GM23338 (cell line): ENCODE results near the gene PLA2R1. TPM values are rescaled to one million over a fixed set of nuclear protein-coding genes. Genes with fewer than 3 reads are reported as not detected.

Experiments
- ATAC-seq: fragments of 200-7000 bp; cut with Tn5 transposase; 3 replicates; pipeline ENCODE4 v1.9.1; 2020
- DNase-seq: peaks from one replicate; pipeline ENCODE4 v3.0.0-alpha.2; 2015; ENCODE audit warnings: low spot score
- H2AFZ ChIP-seq: fragments of 200-600 bp; sonication (generic); 2 replicates; pipeline ENCODE4 v1.8.0; 2016; ENCODE audit warnings: antibody characterized with exemption, mild to moderate bottlenecking, moderate library complexity
- H3F3A ChIP-seq: fragments of 200-600 bp; sonication (generic); replicated peaks from 2 replicates; pipeline ENCODE4 v1.8.0; 2017; ENCODE audit warnings: antibody characterized with exemption, mixed run types, low read depth
- H3K27ac ChIP-seq: fragments of 200-600 bp; sonication (generic); 2 replicates; pipeline ENCODE4 v1.6.1; 2016; ENCODE audit warnings: low read depth
- H3K27me3 ChIP-seq: fragments of 200-600 bp; sonication (generic); 2 replicates; pipeline ENCODE4 v1.8.0; 2016; ENCODE audit warnings: mild to moderate bottlenecking, mixed run types, moderate library complexity; ENCODE audit not compliant: insufficient read depth
- H3K36me3 ChIP-seq: fragments of 200-600 bp; sonication (generic); 2 replicates; pipeline ENCODE4 v1.8.0; 2016; ENCODE audit warnings: mild to moderate bottlenecking; ENCODE audit not compliant: insufficient read depth
- H3K4me1 ChIP-seq: fragments of 200-600 bp; sonication (generic); 2 replicates; pipeline ENCODE4 v1.8.0; 2016; ENCODE audit warnings: mild to moderate bottlenecking, moderate library complexity; ENCODE audit not compliant: insufficient read depth
- H3K4me2 ChIP-seq: fragments of 200-600 bp; sonication (generic); 2 replicates; pipeline ENCODE4 v1.7.1; 2017; ENCODE audit warnings: mixed run types
- H3K4me3 ChIP-seq: fragments of 200-600 bp; sonication (generic); 2 replicates; pipeline ENCODE4 v1.6.1; 2016; ENCODE audit warnings: mixed run types
- H3K79me2 ChIP-seq: fragments of 200-600 bp; sonication (generic); replicated peaks from 2 replicates; pipeline ENCODE4 v1.8.0; 2017; ENCODE audit warnings: mild to moderate bottlenecking; ENCODE audit not compliant: insufficient read depth
- H3K9me2 ChIP-seq: fragments of 200-600 bp; sonication (generic); 2 replicates; pipeline ENCODE4 v1.8.0; 2017; ENCODE audit not compliant: insufficient read depth
- H4K20me1 ChIP-seq: fragments of 200-600 bp; sonication (generic); replicated peaks from 2 replicates; pipeline ENCODE4 v1.8.0; 2017; ENCODE audit warnings: mild to moderate bottlenecking; ENCODE audit not compliant: insufficient read depth
- H3K27ac Mint-ChIP-seq: 2 replicates; pipeline ENCODE4 v1.8.0; 2020; ENCODE audit warnings: inconsistent platforms, mild to moderate bottlenecking, moderate library complexity, mixed read lengths
- H3K27me3 Mint-ChIP-seq: 3 replicates; pipeline ENCODE4 v1.8.0; 2022; ENCODE audit warnings: low read depth, mild to moderate bottlenecking, moderate library complexity, mixed read lengths, inconsistent platforms; ENCODE audit not compliant: insufficient read depth, poor library complexity
- H3K36me3 Mint-ChIP-seq: 3 replicates; pipeline ENCODE4 v1.8.0; 2021; ENCODE audit warnings: low read depth, mild to moderate bottlenecking, inconsistent platforms, moderate library complexity, mixed read lengths
- H3K4me1 Mint-ChIP-seq: 3 replicates; pipeline ENCODE4 v1.8.0; 2020; ENCODE audit warnings: mild to moderate bottlenecking, inconsistent platforms, mixed read lengths
- H3K4me3 Mint-ChIP-seq: 3 replicates; pipeline ENCODE4 v1.8.0; 2021; ENCODE audit warnings: moderate library complexity, mild to moderate bottlenecking, inconsistent platforms, mixed read lengths
- H3K9me3 Mint-ChIP-seq: 3 replicates; pipeline ENCODE4 v1.8.0; 2020; ENCODE audit warnings: moderate library complexity, mild to moderate bottlenecking, inconsistent platforms, mixed read lengths
- JUNB ChIP-seq: IDR thresholded peaks from one replicate; pipeline ENCODE4 v1.6.1; 2016; ENCODE audit warnings: antibody characterized with exemption; ENCODE audit not compliant: unreplicated experiment
- NANOG ChIP-seq: IDR thresholded peaks from 2 replicates; pipeline ENCODE4 v1.6.1; 2016; ENCODE audit warnings: antibody characterized with exemption, borderline replicate concordance
- ZNF331 ChIP-seq: fragments of 250-450 bp; sonication (Bioruptor Pico); IDR thresholded peaks from 2 replicates; pipeline ENCODE4 v1.5.0; 2020; ENCODE audit warnings: low read depth, mild to moderate bottlenecking, moderate library complexity
- ZNF462 ChIP-seq: fragments of 250-450 bp; sonication (Bioruptor Pico); IDR thresholded peaks from 2 replicates; pipeline ENCODE4 v1.5.0; 2020; ENCODE audit warnings: mild to moderate bottlenecking, moderate library complexity
- polyA plus RNA-seq: library from polyadenylated mRNA; unstranded; fragments of >200 nt; fragmentation: Nextera tagmentation; extraction: Ambion mirVana; gene quantifications from 2 replicates; pipeline ENCODE4 v1.2.1, GENCODE V29; 2016
- total RNA-seq: library from RNA; depleted of rRNA; stranded (reverse); fragments of >200 nt; shearing (Covaris generic); gene quantifications from 2 replicates; pipeline ENCODE4 v1.2.3, GENCODE V29; 2014
- TF ChIP-seq, protein P1 (sequence below): IDR thresholded peaks from one replicate; pipeline ENCODE4 v1.6.1; 2018; ENCODE audit warnings: antibody characterized with exemption; ENCODE audit not compliant: unreplicated experiment
- TF ChIP-seq, protein P2 (sequence below), 2 experiments: fragments of 200-600 bp in 1 of 2; sonication (generic) in 1 of 2; conservative IDR thresholded peaks; 2 replicates each; pipeline versions ENCODE4 v1.5.1 to v1.6.1; 2016 to 2017; ENCODE audit warnings: antibody characterized with exemption in 2 of 2, low read depth in 2 of 2, mild to moderate bottlenecking in 2 of 2, moderate library complexity in 1 of 2

PLA2R1 gene
- total and polyA plus RNA-seq, 2 experiments from 2014 or later: 0.57 to 1.2 TPM

DNA sequence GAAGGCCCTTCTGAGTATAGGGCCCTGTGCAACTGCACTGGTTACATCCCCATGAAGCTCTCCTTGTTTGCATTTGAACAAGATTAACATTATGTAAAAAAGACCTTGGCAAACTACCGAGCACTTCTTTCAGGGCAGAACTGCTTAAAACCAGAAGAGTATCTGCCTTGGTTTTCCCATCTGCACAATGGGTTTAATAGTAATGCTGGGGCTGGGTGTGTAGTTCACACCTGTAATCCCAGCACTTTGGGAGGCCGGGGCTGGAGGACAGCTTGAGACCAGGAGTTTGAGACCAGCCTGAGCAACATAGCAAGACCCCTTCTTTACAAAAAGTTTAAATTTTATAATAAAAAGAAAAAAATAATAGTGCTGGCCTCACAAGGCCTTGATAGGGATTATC is 8.5 kb downstream of the PLA2R1 start:
- no peaks in the 10 kb centered on the region; the same call in 1 of the 2 replicates for H3K36me3 ChIP-seq
- H2AFZ ChIP-seq: no peak overlapping the region
- no peak for DNase-seq
- H3K79me2 ChIP-seq: no peaks in the 10 kb centered on the region
- no peaks in the 10 kb centered on the region for H3F3A ChIP-seq
- H3K27ac ChIP-seq: no peak overlapping the region
- no peak overlapping the region for H3K4me2 ChIP-seq
- H3K9me2 ChIP-seq: no peaks in the 10 kb centered on the region
- Mint-ChIP-seq H3K36me3 (peaks cover 3% of the 10 kb centered on the region; the same call in 1 of the 3 replicates), H3K9me3 (no peaks in the 10 kb centered on the region; the same call in 2 of the 3 replicates), H3K4me3 (no peak overlapping the region), H3K27ac (no peak overlapping the region), H3K4me1 (peaks cover 41% of the 10 kb centered on the region), H3K27me3 (peaks cover 3% of the 10 kb centered on the region)
- TF ChIP-seq NANOG: no peak
- TF ChIP-seq ZNF331: no peak
- TF ChIP-seq, protein P1, sequence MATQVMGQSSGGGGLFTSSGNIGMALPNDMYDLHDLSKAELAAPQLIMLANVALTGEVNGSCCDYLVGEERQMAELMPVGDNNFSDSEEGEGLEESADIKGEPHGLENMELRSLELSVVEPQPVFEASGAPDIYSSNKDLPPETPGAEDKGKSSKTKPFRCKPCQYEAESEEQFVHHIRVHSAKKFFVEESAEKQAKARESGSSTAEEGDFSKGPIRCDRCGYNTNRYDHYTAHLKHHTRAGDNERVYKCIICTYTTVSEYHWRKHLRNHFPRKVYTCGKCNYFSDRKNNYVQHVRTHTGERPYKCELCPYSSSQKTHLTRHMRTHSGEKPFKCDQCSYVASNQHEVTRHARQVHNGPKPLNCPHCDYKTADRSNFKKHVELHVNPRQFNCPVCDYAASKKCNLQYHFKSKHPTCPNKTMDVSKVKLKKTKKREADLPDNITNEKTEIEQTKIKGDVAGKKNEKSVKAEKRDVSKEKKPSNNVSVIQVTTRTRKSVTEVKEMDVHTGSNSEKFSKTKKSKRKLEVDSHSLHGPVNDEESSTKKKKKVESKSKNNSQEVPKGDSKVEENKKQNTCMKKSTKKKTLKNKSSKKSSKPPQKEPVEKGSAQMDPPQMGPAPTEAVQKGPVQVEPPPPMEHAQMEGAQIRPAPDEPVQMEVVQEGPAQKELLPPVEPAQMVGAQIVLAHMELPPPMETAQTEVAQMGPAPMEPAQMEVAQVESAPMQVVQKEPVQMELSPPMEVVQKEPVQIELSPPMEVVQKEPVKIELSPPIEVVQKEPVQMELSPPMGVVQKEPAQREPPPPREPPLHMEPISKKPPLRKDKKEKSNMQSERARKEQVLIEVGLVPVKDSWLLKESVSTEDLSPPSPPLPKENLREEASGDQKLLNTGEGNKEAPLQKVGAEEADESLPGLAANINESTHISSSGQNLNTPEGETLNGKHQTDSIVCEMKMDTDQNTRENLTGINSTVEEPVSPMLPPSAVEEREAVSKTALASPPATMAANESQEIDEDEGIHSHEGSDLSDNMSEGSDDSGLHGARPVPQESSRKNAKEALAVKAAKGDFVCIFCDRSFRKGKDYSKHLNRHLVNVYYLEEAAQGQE: no peak
- TF ChIP-seq, protein P2, sequence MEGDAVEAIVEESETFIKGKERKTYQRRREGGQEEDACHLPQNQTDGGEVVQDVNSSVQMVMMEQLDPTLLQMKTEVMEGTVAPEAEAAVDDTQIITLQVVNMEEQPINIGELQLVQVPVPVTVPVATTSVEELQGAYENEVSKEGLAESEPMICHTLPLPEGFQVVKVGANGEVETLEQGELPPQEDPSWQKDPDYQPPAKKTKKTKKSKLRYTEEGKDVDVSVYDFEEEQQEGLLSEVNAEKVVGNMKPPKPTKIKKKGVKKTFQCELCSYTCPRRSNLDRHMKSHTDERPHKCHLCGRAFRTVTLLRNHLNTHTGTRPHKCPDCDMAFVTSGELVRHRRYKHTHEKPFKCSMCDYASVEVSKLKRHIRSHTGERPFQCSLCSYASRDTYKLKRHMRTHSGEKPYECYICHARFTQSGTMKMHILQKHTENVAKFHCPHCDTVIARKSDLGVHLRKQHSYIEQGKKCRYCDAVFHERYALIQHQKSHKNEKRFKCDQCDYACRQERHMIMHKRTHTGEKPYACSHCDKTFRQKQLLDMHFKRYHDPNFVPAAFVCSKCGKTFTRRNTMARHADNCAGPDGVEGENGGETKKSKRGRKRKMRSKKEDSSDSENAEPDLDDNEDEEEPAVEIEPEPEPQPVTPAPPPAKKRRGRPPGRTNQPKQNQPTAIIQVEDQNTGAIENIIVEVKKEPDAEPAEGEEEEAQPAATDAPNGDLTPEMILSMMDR (conservative IDR thresholded peaks at IDR 0.05; ENCODE audit: low read depth in 2 of 2): no peak
- TF ChIP-seq JUNB: no peak
- TF ChIP-seq ZNF462 (CRISPR knock-in tag): no peak
- H3K4me1 ChIP-seq: peaks cover 34% of the 10 kb centered on the region
- H3K4me3 ChIP-seq: no peak overlapping the region
- no peaks in the 10 kb centered on the region for H3K27me3 ChIP-seq
- H4K20me1 ChIP-seq: no peaks in the 10 kb centered on the region
- no peak for ATAC-seq
